Measurements from ENCODE around the gene GRAMD2B. TPM values are rescaled to one million over a fixed set of nuclear protein-coding genes. Genes with fewer than 3 reads are reported as not detected.

Gene GRAMD2B
- total RNA-seq, 1 experiment from 2014 or later = 7.2 TPM

DNA sequence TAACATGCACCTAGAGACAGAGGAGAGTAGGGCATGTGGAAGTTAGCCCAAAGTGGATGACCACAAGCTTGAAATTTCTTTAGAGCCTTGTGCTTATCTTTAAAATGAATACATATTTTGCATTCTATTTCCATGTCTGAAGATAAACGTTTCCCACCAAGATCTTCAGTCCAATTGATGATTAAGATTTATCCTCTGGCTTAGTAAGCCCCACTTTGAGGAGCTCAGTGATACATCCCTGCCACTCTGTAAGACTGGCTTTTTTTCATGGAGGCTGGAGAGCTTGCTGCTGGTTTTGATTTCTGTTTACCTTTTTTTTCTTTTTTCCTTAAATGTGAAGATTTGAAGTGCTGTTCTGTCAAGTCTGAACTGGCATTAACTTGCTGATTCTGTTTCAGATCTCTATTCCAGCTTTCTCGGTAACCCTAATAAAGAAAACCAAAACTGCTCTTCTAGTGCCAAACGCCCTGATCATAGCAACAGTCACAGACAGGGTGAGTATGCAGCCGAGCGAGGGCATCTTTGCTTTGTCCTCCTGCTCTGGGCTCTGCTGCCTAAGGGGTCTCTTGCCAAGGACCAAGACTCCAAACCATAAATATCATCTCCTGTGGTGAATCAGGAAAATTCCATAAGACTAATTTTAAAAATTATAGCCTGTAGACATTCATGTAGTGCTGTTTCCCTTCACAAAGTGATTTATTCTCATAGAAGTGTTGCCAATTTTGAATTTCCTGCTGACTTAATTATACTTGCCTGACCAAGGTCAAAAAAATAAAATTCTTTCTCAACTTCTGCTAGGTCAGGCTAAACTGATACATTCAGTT is 54.3 kb downstream of the GRAMD2B start:
- H3K36me3 ChIP-seq (ENCODE audit: control insufficient read depth in 1 of 2, insufficient read depth in 2 of 2, low read length in 2 of 2) = peaks cover 0 to 8% of the 10 kb centered on the region in 2 experiments; a peak in 1 of 4 replicates
- no peaks in the 10 kb centered on the region for H3K9me3 ChIP-seq (ENCODE audit: control insufficient read depth in 1 of 2, insufficient read depth in 1 of 2, low read depth in 1 of 2, low read length in 2 of 2)
- ChIA-PET RAD21 (ENCODE audit: low non-redundant PET in 1 of 2, low total read pairs in 2 of 2, uncharacterized antibody in 2 of 2, unreplicated experiment in 2 of 2) (no interaction called here), CTCF (no interaction called here), POLR2A (no interaction called here)
- no TSS peak for BruUV-seq (replicated peaks)
- no peak overlapping the region for H3K27ac ChIP-seq (ENCODE audit: low read depth, low read length)
- ATAC-seq = no peak
- no peaks in the 10 kb centered on the region for H4K20me1 ChIP-seq (ENCODE audit: insufficient read depth)
- DNase-seq (ENCODE audit: low read depth, low spot score) = no peak
- no peaks in the 10 kb centered on the region for H3K27me3 ChIP-seq (ENCODE audit: insufficient read depth, low read length)
- no peak overlapping the region for H3K4me2 ChIP-seq (ENCODE audit: low read length)
- TF ChIP-seq, protein P1, sequence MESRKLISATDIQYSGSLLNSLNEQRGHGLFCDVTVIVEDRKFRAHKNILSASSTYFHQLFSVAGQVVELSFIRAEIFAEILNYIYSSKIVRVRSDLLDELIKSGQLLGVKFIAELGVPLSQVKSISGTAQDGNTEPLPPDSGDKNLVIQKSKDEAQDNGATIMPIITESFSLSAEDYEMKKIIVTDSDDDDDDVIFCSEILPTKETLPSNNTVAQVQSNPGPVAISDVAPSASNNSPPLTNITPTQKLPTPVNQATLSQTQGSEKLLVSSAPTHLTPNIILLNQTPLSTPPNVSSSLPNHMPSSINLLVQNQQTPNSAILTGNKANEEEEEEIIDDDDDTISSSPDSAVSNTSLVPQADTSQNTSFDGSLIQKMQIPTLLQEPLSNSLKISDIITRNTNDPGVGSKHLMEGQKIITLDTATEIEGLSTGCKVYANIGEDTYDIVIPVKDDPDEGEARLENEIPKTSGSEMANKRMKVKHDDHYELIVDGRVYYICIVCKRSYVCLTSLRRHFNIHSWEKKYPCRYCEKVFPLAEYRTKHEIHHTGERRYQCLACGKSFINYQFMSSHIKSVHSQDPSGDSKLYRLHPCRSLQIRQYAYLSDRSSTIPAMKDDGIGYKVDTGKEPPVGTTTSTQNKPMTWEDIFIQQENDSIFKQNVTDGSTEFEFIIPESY (IDR thresholded peaks at IDR 0.05; ENCODE audit: extremely low read depth, insufficient replicate concordance, low read length) = no peak
- no peak overlapping the region for H3K4me3 ChIP-seq (replicated peaks in 1 of 2; ENCODE audit: low read depth in 1 of 2, low read length in 2 of 2)
- H2AFZ ChIP-seq (ENCODE audit: low read depth, low read length, poor library complexity, severe bottlenecking) = no peak overlapping the region
- no peak overlapping the region for H3K9ac ChIP-seq (ENCODE audit: low read length)
- intact Hi-C loops (cut with micrococcal nuclease) = no loop called here
- H3K4me1 ChIP-seq (ENCODE audit: control insufficient read depth in 1 of 2, insufficient read depth in 2 of 2, low read length in 2 of 2) = peaks cover 6 to 7% of the 10 kb centered on the region in 2 experiments
- no peaks in the 10 kb centered on the region for H3K9me2 ChIP-seq (ENCODE audit: insufficient read depth)
- no peaks in the 10 kb centered on the region for H3K79me2 ChIP-seq (ENCODE audit: insufficient read depth, low read length)

DNA sequence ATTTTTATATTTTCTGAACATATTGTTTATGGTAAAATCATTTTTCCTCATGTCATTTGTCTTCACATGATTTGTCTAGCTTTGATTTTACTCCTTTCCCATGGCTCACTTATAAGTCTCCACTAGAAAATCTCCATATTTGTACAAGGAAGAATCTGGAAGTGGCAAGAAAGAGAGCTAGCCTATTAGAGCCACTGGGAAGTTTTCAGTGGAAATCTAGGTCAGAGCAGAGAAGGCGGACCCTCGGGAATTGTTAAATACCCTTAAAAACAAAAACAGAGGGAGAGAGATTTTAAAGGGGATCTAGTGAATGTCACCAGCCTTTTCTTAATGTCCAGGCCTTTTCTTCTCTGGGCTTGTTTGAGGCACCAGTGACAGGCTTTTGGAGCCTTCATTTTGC is 56.6 kb downstream of the GRAMD2B start:
- Histone ChIP-seq H3K4me1 (ENCODE audit: control insufficient read depth in 1 of 2, insufficient read depth in 2 of 2, low read length in 2 of 2) (no peaks in the 10 kb centered on the region), H3K9me3 (ENCODE audit: control insufficient read depth in 1 of 2, insufficient read depth in 1 of 2, low read depth in 1 of 2, low read length in 2 of 2) (no peaks in the 10 kb centered on the region), H4K20me1 (ENCODE audit: insufficient read depth) (no peaks in the 10 kb centered on the region), H3K4me3 (replicated peaks in 1 of 2; ENCODE audit: low read depth in 1 of 2, low read length in 2 of 2) (no peak overlapping the region), H3K79me2 (ENCODE audit: insufficient read depth, low read length) (no peaks in the 10 kb centered on the region), H3K9me2 (ENCODE audit: insufficient read depth) (no peaks in the 10 kb centered on the region), H2AFZ (ENCODE audit: low read depth, low read length, poor library complexity, severe bottlenecking) (no peak overlapping the region), H3K4me2 (ENCODE audit: low read length) (no peak overlapping the region), H3K9ac (ENCODE audit: low read length) (no peak overlapping the region), H3K27ac (ENCODE audit: low read depth, low read length) (no peak overlapping the region), H3K27me3 (ENCODE audit: insufficient read depth, low read length) (no peaks in the 10 kb centered on the region), H3K36me3 (ENCODE audit: control insufficient read depth in 1 of 2, insufficient read depth in 2 of 2, low read length in 2 of 2) (peaks cover 0 to 8% of the 10 kb centered on the region in 2 experiments; a peak in 1 of 4 replicates)
- BruUV-seq (replicated peaks) = no TSS peak
- no peak for DNase-seq (ENCODE audit: low read depth, low spot score)
- RAD21 ChIA-PET (ENCODE audit: low non-redundant PET in 1 of 2, low total read pairs in 2 of 2, uncharacterized antibody in 2 of 2, unreplicated experiment in 2 of 2) = no interaction called here
- CTCF ChIA-PET = no interaction called here
- intact Hi-C loops (cut with micrococcal nuclease) = no loop called here
- no peak for ATAC-seq
- POLR2A ChIA-PET = no interaction called here
- TF ChIP-seq, protein P2, sequence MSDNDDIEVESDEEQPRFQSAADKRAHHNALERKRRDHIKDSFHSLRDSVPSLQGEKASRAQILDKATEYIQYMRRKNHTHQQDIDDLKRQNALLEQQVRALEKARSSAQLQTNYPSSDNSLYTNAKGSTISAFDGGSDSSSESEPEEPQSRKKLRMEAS (IDR thresholded peaks at IDR 0.05) = no peak
- no peak for TF ChIP-seq EZH2phosphoT487 (IDR thresholded peaks at IDR 0.05; ENCODE audit: borderline replicate concordance)
- no peak for TF ChIP-seq SRF (IDR thresholded peaks at IDR 0.05; ENCODE audit: low read depth)
- no peak for TF ChIP-seq POLR2A (IDR thresholded peaks at IDR 0.05; ENCODE audit: borderline replicate concordance, extremely low read depth, insufficient read depth, insufficient read length)
- no peak for TF ChIP-seq ZNF274 (IDR thresholded peaks at IDR 0.05; ENCODE audit: low read depth, low read length)
- no peak for TF ChIP-seq FOSL1 (IDR thresholded peaks at IDR 0.05; ENCODE audit: low read depth)
- no peak for TF ChIP-seq CEBPB (IDR thresholded peaks at IDR 0.05; ENCODE audit: low read depth)
- TF ChIP-seq, protein P3, sequence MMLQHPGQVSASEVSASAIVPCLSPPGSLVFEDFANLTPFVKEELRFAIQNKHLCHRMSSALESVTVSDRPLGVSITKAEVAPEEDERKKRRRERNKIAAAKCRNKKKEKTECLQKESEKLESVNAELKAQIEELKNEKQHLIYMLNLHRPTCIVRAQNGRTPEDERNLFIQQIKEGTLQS (IDR thresholded peaks at IDR 0.05) = no peak
- TF ChIP-seq POLR2AphosphoS5 (IDR thresholded peaks at IDR 0.05; ENCODE audit: low read depth, low read length) = no peak
- TF ChIP-seq JUND (IDR thresholded peaks at IDR 0.05) = no peak
- TF ChIP-seq, protein P1 (IDR thresholded peaks at IDR 0.05; ENCODE audit: extremely low read depth, insufficient replicate concordance, low read length) = no peak
- TF ChIP-seq TCF7L2 (IDR thresholded peaks at IDR 0.05; ENCODE audit: borderline replicate concordance, extremely low read depth, insufficient read depth, insufficient read length) = no peak
